ENCODE results near the gene PTPN14.

Gene PTPN14

DNA sequence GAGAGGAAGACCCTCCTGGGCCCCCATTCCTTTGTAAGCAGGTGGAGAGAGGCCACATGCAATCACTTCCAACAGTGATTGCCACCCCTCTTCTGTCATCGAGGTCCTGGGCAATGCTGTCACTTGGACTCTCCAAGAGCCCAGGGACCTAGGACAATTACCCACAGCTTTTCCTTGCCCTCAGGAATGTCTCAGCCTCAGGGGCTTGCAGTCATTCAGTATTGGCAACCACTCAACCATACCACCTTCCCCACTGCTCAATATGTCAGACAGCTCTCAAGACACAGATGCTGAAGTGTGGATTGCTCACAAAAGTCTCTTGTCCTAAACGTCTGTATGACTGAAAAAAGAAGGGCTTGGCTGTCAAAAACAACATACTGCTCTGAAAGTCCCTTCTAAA, 87.8 kb downstream of the PTPN14 start:
- Histone ChIP-seq H3K4me3 (ENCODE audit: low read length) (no peak overlapping the region), H3K27ac (ENCODE audit: low read depth, low read length) (no peak overlapping the region), H3K79me2 (ENCODE audit: control insufficient read depth, insufficient read depth, low read length) (peaks cover 52% of the 10 kb centered on the region), H3K4me1 (ENCODE audit: control insufficient read depth, low read depth, low read length) (peaks cover 4% of the 10 kb centered on the region), H3K4ac (ENCODE audit: low read depth, low read length) (no peak overlapping the region), H2AK5ac (ENCODE audit: low read length) (no peak overlapping the region), H4K5ac (ENCODE audit: low read length) (no peak overlapping the region), H4K8ac (ENCODE audit: low read depth, low read length) (no peak overlapping the region), H2BK5ac (ENCODE audit: low read length) (no peak overlapping the region), H2BK120ac (ENCODE audit: low read depth, low read length) (no peak overlapping the region), H3K9ac (ENCODE audit: low read length) (no peak overlapping the region), H3K18ac (ENCODE audit: low read length) (no peak overlapping the region), H3K56ac (ENCODE audit: low read length) (no peak overlapping the region), H3K79me1 (ENCODE audit: low read length) (peaks cover 21% of the 10 kb centered on the region), H3K36me3 (ENCODE audit: control insufficient read depth, insufficient read depth, low read length) (peaks cover 2% of the 10 kb centered on the region), H3K4me2 (ENCODE audit: low read length) (no peak overlapping the region), H3K23ac (ENCODE audit: low read length) (no peak overlapping the region), H2BK15ac (replicated peaks; ENCODE audit: low read depth) (no peak overlapping the region), H3K27me3 (ENCODE audit: insufficient read depth, low read length, poor library complexity) (no peaks in the 10 kb centered on the region)
- no CpG with 5 or more reads among the region's 2 CpGs for WGBS (ENCODE audit: extremely low coverage, insufficient coverage, low lambda C conversion rate)
- peak; percentile 72 for DNase-seq

GRCh38 chr1:214462882-214463281, 88.5 kb downstream of the PTPN14 start:
- H2BK15ac ChIP-seq (replicated peaks; ENCODE audit: low read depth) = no peak overlapping the region
- no peak overlapping the region for H3K4me3 ChIP-seq (ENCODE audit: low read length)
- H3K79me1 ChIP-seq (ENCODE audit: low read length) = peaks cover 22% of the 10 kb centered on the region
- no peak overlapping the region for H2BK5ac ChIP-seq (ENCODE audit: low read length)
- peaks cover 57% of the 10 kb centered on the region for H3K79me2 ChIP-seq (ENCODE audit: control insufficient read depth, insufficient read depth, low read length)
- peaks cover 4% of the 10 kb centered on the region for H3K4me1 ChIP-seq (ENCODE audit: control insufficient read depth, low read depth, low read length)
- no peak overlapping the region for H2BK120ac ChIP-seq (ENCODE audit: low read depth, low read length)
- H3K27me3 ChIP-seq (ENCODE audit: insufficient read depth, low read length, poor library complexity) = no peaks in the 10 kb centered on the region
- no peak overlapping the region for H3K27ac ChIP-seq (ENCODE audit: low read depth, low read length)
- H3K36me3 ChIP-seq (ENCODE audit: control insufficient read depth, insufficient read depth, low read length) = peaks cover 2% of the 10 kb centered on the region
- no CpG with 5 or more reads among the region's 2 CpGs for WGBS (ENCODE audit: extremely low coverage, insufficient coverage, low lambda C conversion rate)
- no peak overlapping the region for H3K18ac ChIP-seq (ENCODE audit: low read length)
- no peak for DNase-seq
- H3K23ac ChIP-seq (ENCODE audit: low read length) = no peak overlapping the region
- no peak overlapping the region for H3K56ac ChIP-seq (ENCODE audit: low read length)
- no peak overlapping the region for H2AK5ac ChIP-seq (ENCODE audit: low read length)
- H3K4me2 ChIP-seq (ENCODE audit: low read length) = no peak overlapping the region
- no peak overlapping the region for H4K5ac ChIP-seq (ENCODE audit: low read length)
- H4K8ac ChIP-seq (ENCODE audit: low read depth, low read length) = no peak overlapping the region
- H3K9ac ChIP-seq (ENCODE audit: low read length) = no peak overlapping the region
- no peak overlapping the region for H3K4ac ChIP-seq (ENCODE audit: low read depth, low read length)

DNA sequence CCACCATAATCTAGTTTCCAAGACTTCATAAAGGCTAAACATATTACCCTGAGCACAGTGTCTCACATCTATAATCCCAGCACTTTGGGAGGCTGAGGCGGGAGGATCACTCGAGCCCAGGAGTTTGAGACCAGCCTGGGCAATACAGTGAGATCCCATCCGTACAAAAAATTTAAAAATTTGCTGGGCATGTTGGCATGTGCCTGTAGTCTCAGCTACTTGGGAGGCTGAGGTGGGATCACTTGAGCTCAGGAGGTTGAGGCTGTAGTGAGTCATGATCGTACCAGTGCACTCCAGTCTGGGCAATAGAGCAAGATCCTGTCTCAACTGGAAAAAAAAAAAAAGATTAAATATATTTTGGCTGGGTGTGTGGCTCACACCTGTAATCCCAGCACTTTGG, 90.1 kb downstream of the PTPN14 start:
- H4K5ac ChIP-seq (ENCODE audit: low read length) = no peak overlapping the region
- H3K79me1 ChIP-seq (ENCODE audit: low read length) = peaks cover 22% of the 10 kb centered on the region
- no peak overlapping the region for H3K27ac ChIP-seq (ENCODE audit: low read depth, low read length)
- peaks cover 7% of the 10 kb centered on the region for H3K4me1 ChIP-seq (ENCODE audit: control insufficient read depth, low read depth, low read length)
- H3K4me2 ChIP-seq (ENCODE audit: low read length) = no peak overlapping the region
- no peak overlapping the region for H2BK15ac ChIP-seq (replicated peaks; ENCODE audit: low read depth)
- H3K9ac ChIP-seq (ENCODE audit: low read length) = no peak overlapping the region
- no peak overlapping the region for H2AK5ac ChIP-seq (ENCODE audit: low read length)
- no peak overlapping the region for H4K8ac ChIP-seq (ENCODE audit: low read depth, low read length)
- H3K36me3 ChIP-seq (ENCODE audit: control insufficient read depth, insufficient read depth, low read length) = peaks cover 2% of the 10 kb centered on the region
- H3K79me2 ChIP-seq (ENCODE audit: control insufficient read depth, insufficient read depth, low read length) = peaks cover 54% of the 10 kb centered on the region
- no peak for DNase-seq
- H3K23ac ChIP-seq (ENCODE audit: low read length) = no peak overlapping the region
- no peak overlapping the region for H3K4me3 ChIP-seq (ENCODE audit: low read length)
- H3K4ac ChIP-seq (ENCODE audit: low read depth, low read length) = no peak overlapping the region
- no peak overlapping the region for H2BK5ac ChIP-seq (ENCODE audit: low read length)
- H2BK120ac ChIP-seq (ENCODE audit: low read depth, low read length) = no peak overlapping the region
- no CpG with 5 or more reads among the region's 4 CpGs for WGBS (ENCODE audit: extremely low coverage, insufficient coverage, low lambda C conversion rate)
- H3K18ac ChIP-seq (ENCODE audit: low read length) = no peak overlapping the region
- H3K27me3 ChIP-seq (ENCODE audit: insufficient read depth, low read length, poor library complexity) = no peaks in the 10 kb centered on the region
- no peak overlapping the region for H3K56ac ChIP-seq (ENCODE audit: low read length)

DNA sequence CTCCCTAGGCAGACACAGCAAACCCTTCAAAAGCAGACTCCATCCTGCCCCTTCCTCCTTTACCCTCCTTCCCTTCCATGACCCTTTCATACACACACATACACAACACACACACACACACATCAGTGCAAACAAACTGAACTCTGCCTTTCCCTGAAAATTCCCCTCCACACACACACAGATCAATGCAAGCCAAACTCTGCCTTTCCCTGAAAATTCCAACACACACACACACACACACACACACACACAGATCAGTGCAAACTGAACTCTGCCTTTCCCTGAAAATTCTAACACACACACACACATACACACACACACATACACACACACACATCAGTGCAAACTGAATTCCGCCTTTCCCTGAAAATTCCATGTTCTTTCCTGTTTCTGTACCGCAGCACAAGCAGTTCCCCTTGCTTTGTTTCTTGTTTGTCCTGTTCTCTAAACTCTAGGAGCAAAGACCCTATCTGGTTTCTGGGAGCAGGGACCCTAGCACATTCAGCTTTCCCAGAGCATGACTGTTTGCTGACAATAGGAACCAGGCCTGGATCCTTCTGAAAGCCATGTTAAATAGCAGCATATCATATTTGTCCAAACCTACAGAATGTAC, 91.0 kb downstream of the PTPN14 start:
- no peak overlapping the region for H4K5ac ChIP-seq (ENCODE audit: low read length)
- H3K79me1 ChIP-seq (ENCODE audit: low read length) = peaks cover 22% of the 10 kb centered on the region
- H3K9ac ChIP-seq (ENCODE audit: low read length) = peak overlapping the region; percentile 17
- no peak overlapping the region for H4K8ac ChIP-seq (ENCODE audit: low read depth, low read length)
- peaks cover 56% of the 10 kb centered on the region for H3K79me2 ChIP-seq (ENCODE audit: control insufficient read depth, insufficient read depth, low read length)
- H2BK120ac ChIP-seq (ENCODE audit: low read depth, low read length) = no peak overlapping the region
- H3K56ac ChIP-seq (ENCODE audit: low read length) = peak overlapping the region; percentile 61
- H3K18ac ChIP-seq (ENCODE audit: low read length) = no peak overlapping the region
- DNase-seq = no peak
- peaks cover 2% of the 10 kb centered on the region for H3K36me3 ChIP-seq (ENCODE audit: control insufficient read depth, insufficient read depth, low read length)
- no peak overlapping the region for H3K4ac ChIP-seq (ENCODE audit: low read depth, low read length)
- H2BK5ac ChIP-seq (ENCODE audit: low read length) = no peak overlapping the region
- H2AK5ac ChIP-seq (ENCODE audit: low read length) = no peak overlapping the region
- WGBS (ENCODE audit: extremely low coverage, insufficient coverage, low lambda C conversion rate) = no CpG with 5 or more reads among the region's 2 CpGs
- no peak overlapping the region for H3K27ac ChIP-seq (ENCODE audit: low read depth, low read length)
- H3K27me3 ChIP-seq (ENCODE audit: insufficient read depth, low read length, poor library complexity) = no peaks in the 10 kb centered on the region
- no peak overlapping the region for H3K4me3 ChIP-seq (ENCODE audit: low read length)
- no peak overlapping the region for H3K4me2 ChIP-seq (ENCODE audit: low read length)
- no peak overlapping the region for H3K23ac ChIP-seq (ENCODE audit: low read length)
- H2BK15ac ChIP-seq (replicated peaks; ENCODE audit: low read depth) = no peak overlapping the region
- peaks cover 12% of the 10 kb centered on the region for H3K4me1 ChIP-seq (ENCODE audit: control insufficient read depth, low read depth, low read length)

DNA sequence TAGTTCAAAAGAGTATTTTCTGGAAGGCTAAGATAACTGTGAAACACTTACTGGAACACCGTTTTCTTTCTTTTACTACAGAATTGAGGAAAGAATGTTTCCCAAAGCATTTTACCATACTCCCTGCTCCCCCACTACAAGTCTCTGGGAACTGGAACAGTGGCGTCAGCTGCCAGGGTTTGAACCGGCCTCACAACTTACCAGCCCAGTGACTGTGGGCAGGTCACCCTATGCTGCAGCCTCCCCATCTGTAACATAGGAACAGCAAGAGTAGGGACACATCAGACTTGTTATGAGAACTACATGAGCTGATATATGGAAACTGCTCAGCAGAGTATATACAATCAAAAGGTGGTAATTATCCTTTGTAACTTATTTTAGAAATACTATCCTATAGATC, 91.5 kb downstream of the PTPN14 start:
- Histone ChIP-seq H4K8ac (ENCODE audit: low read depth, low read length) (no peak overlapping the region), H3K79me2 (ENCODE audit: control insufficient read depth, insufficient read depth, low read length) (peaks cover 58% of the 10 kb centered on the region), H3K4me1 (ENCODE audit: control insufficient read depth, low read depth, low read length) (peaks cover 17% of the 10 kb centered on the region), H3K56ac (ENCODE audit: low read length) (no peak overlapping the region), H3K4ac (ENCODE audit: low read depth, low read length) (no peak overlapping the region), H3K27me3 (ENCODE audit: insufficient read depth, low read length, poor library complexity) (no peaks in the 10 kb centered on the region), H3K4me2 (ENCODE audit: low read length) (no peak overlapping the region), H3K4me3 (ENCODE audit: low read length) (no peak overlapping the region), H3K79me1 (ENCODE audit: low read length) (peaks cover 20% of the 10 kb centered on the region), H2BK5ac (ENCODE audit: low read length) (no peak overlapping the region), H3K18ac (ENCODE audit: low read length) (no peak overlapping the region), H3K23ac (ENCODE audit: low read length) (no peak overlapping the region), H3K9ac (ENCODE audit: low read length) (no peak overlapping the region), H2BK120ac (ENCODE audit: low read depth, low read length) (no peak overlapping the region), H2AK5ac (ENCODE audit: low read length) (no peak overlapping the region), H3K27ac (ENCODE audit: low read depth, low read length) (no peak overlapping the region), H3K36me3 (ENCODE audit: control insufficient read depth, insufficient read depth, low read length) (peaks cover 2% of the 10 kb centered on the region), H2BK15ac (replicated peaks; ENCODE audit: low read depth) (no peak overlapping the region), H4K5ac (ENCODE audit: low read length) (no peak overlapping the region)
- WGBS (ENCODE audit: extremely low coverage, insufficient coverage, low lambda C conversion rate) = no CpG with 5 or more reads among the region's 3 CpGs
- DNase-seq = no peak

GRCh38 chr1:214458541-214458940, 92.9 kb downstream of the PTPN14 start:
- no peak overlapping the region for H3K18ac ChIP-seq (ENCODE audit: low read length)
- no peak overlapping the region for H3K27ac ChIP-seq (ENCODE audit: low read depth, low read length)
- H3K56ac ChIP-seq (ENCODE audit: low read length) = no peak overlapping the region
- no peak overlapping the region for H4K8ac ChIP-seq (ENCODE audit: low read depth, low read length)
- H3K79me2 ChIP-seq (ENCODE audit: control insufficient read depth, insufficient read depth, low read length) = peaks cover 56% of the 10 kb centered on the region
- DNase-seq = no peak
- H3K23ac ChIP-seq (ENCODE audit: low read length) = no peak overlapping the region
- H3K4ac ChIP-seq (ENCODE audit: low read depth, low read length) = no peak overlapping the region
- peaks cover 16% of the 10 kb centered on the region for H3K4me1 ChIP-seq (ENCODE audit: control insufficient read depth, low read depth, low read length)
- no CpG with 5 or more reads among the region's 1 CpG for WGBS (ENCODE audit: extremely low coverage, insufficient coverage, low lambda C conversion rate)
- H2AK5ac ChIP-seq (ENCODE audit: low read length) = no peak overlapping the region
- no peak overlapping the region for H2BK5ac ChIP-seq (ENCODE audit: low read length)
- no peaks in the 10 kb centered on the region for H3K36me3 ChIP-seq (ENCODE audit: control insufficient read depth, insufficient read depth, low read length)
- H4K5ac ChIP-seq (ENCODE audit: low read length) = no peak overlapping the region
- H3K9ac ChIP-seq (ENCODE audit: low read length) = no peak overlapping the region
- no peak overlapping the region for H2BK15ac ChIP-seq (replicated peaks; ENCODE audit: low read depth)
- H3K79me1 ChIP-seq (ENCODE audit: low read length) = peaks cover 14% of the 10 kb centered on the region
- no peak overlapping the region for H3K4me2 ChIP-seq (ENCODE audit: low read length)
- H2BK120ac ChIP-seq (ENCODE audit: low read depth, low read length) = no peak overlapping the region
- no peaks in the 10 kb centered on the region for H3K27me3 ChIP-seq (ENCODE audit: insufficient read depth, low read length, poor library complexity)
- H3K4me3 ChIP-seq (ENCODE audit: low read length) = no peak overlapping the region
